Uterus (tissue), 4 donors: ENCODE data around the gene PHF2. TPM values are rescaled to one million over a fixed set of nuclear protein-coding genes. Genes with fewer than 3 reads are reported as not detected.

ENCODE experiments used
- DNase-seq, 2 donors: peaks; one replicate each; pipeline ENCODE4 v3.0.0-alpha.2; 2019 to 2020
- H3K27ac ChIP-seq, 2 donors: fragments of 200-600 bp; sonication (generic); 1 replicate in 1 of 2; 2 replicates in 1 of 2; pipeline ENCODE4 v1.5.1; 2016 to 2018
- H3K27me3 ChIP-seq, 2 donors: fragments of 200-600 bp; sonication (generic); one replicate each; pipeline ENCODE4 v1.5.1; 2018 to 2019; ENCODE audit warnings: control low read depth in 1 of 2
- H3K36me3 ChIP-seq, 2 donors: fragments of 200-600 bp; sonication (generic); one replicate each; pipeline ENCODE4 v1.5.1; 2019; ENCODE audit warnings: control low read depth in 1 of 2
- H3K4me1 ChIP-seq, 2 donors: fragments of 200-600 bp; sonication (generic); one replicate each; pipeline ENCODE4 v1.5.1; 2018 to 2019; ENCODE audit warnings: control low read depth in 1 of 2
- H3K4me3 ChIP-seq, 2 donors: fragments of 200-600 bp; sonication (generic); 1 replicate in 1 of 2; 2 replicates in 1 of 2; pipeline ENCODE4 v1.5.1; 2018 to 2019; ENCODE audit warnings: mild to moderate bottlenecking in 1 of 2
- H3K9me3 ChIP-seq, 2 donors: fragments of 200-600 bp; sonication (generic); one replicate each; pipeline ENCODE4 v1.5.1; 2019; ENCODE audit warnings: control low read depth in 1 of 2
- POLR2A ChIP-seq, 2 donors: fragments of 450-650 bp; IDR thresholded peaks; one replicate each; pipeline ENCODE4 v1.6.1; 2016; ENCODE audit warnings: antibody characterized with exemption in 2 of 2, mild to moderate bottlenecking in 1 of 2, moderate library complexity in 1 of 2
- intact Hi-C: fragments of 100-400 bp; cut with DNase I; formaldehyde crosslinking; loops from one replicate; pipeline ENCODE4 v1.15.1; 2023; ENCODE audit warnings: low total_unique reads
- microRNA-seq: library from miRNA; unstranded; fragments of <30 nt; microRNA quantifications from one replicate; pipeline ENCODE4, GENCODE V29; 2016; ENCODE audit warnings: borderline microRNAs expressed, borderline replicate concordance
- total RNA-seq, 4 donors: library from RNA; depleted of rRNA in 3 of 4; stranded (reverse); fragments of >200 nt in 3 of 4; gene quantifications; one replicate each; pipeline versions ENCODE4 v1.1.0 to v1.2.4, GENCODE V29; 2014 to 2023
- TF ChIP-seq, protein P1 (sequence below), 4 experiments: fragments of 200-600 bp in 2 of 4; fragments of 450-650 bp in 2 of 4; sonication (generic) in 2 of 4; IDR thresholded peaks; one replicate each; pipeline ENCODE4 v1.5.1; 2016 to 2019; ENCODE audit warnings: antibody characterized with exemption in 4 of 4, mild to moderate bottlenecking in 2 of 4, moderate library complexity in 1 of 4
- donor health status: DM: yes; HTN: yes; CAD: no.

Gene PHF2
- total RNA-seq, 4 donors from 2014 or later, result 7.7 to 54.5 (median 25.0) TPM

DNA sequence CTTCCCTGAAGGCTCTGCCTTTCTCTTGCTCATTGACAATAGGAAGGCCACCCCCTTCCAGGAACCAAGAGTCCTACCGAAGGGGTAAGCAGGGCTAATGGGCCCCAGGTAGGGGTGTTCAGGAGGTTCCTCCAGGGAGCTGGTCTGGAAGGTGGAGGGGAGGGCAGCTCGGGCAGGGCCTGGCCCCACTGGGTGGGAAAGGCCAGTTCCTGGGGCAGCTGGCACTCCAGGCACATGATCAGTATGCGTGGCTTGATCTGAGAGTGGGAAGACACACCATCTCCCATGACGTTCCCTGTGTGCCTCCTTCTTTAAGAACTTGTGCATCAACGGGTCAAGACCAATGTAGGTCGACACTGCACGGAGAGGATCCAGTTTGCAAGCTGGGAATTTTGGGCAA is 149.8 kb downstream of the PHF2 start:
- H3K9me3 ChIP-seq, result no peaks in the 10 kb centered on the region
- H3K27me3 ChIP-seq, result no peaks in the 10 kb centered on the region
- intact Hi-C loops, result no loop called here
- H3K27ac ChIP-seq, result no peak overlapping the region
- TF ChIP-seq POLR2A (IDR thresholded peaks at IDR 0.05), result no peak
- TF ChIP-seq, protein P1, sequence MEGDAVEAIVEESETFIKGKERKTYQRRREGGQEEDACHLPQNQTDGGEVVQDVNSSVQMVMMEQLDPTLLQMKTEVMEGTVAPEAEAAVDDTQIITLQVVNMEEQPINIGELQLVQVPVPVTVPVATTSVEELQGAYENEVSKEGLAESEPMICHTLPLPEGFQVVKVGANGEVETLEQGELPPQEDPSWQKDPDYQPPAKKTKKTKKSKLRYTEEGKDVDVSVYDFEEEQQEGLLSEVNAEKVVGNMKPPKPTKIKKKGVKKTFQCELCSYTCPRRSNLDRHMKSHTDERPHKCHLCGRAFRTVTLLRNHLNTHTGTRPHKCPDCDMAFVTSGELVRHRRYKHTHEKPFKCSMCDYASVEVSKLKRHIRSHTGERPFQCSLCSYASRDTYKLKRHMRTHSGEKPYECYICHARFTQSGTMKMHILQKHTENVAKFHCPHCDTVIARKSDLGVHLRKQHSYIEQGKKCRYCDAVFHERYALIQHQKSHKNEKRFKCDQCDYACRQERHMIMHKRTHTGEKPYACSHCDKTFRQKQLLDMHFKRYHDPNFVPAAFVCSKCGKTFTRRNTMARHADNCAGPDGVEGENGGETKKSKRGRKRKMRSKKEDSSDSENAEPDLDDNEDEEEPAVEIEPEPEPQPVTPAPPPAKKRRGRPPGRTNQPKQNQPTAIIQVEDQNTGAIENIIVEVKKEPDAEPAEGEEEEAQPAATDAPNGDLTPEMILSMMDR (IDR thresholded peaks at IDR 0.05), result no peak
- H3K4me3 ChIP-seq, result no peak overlapping the region
- H3K4me1 ChIP-seq, result no peaks in the 10 kb centered on the region
- H3K36me3 ChIP-seq, result no peaks in the 10 kb centered on the region
- no peak for DNase-seq

Small RNA genes lying within 50 kb of the gene (microRNA-seq; reads per million reads assigned to microRNA genes)
- not detected for gene MIR548AU

Other genes starting within 250 kb of the PHF2 start
- gene FAM120A, start 124.9 kb upstream of the PHF2 start, total RNA-seq, result 100 to 1,000 TPM in 2 of 4 donors, 10 to 100 TPM in 2; 36.8 to 110 (median 103) TPM
- gene FAM120AOS, start 123.0 kb upstream of the PHF2 start, total RNA-seq, result 10 to 100 TPM in 3 of 4 donors, 1 to 10 TPM in 1; 8.5 to 45.2 (median 39.1) TPM